Measurements from ENCODE around the gene TRIM28. TPM values are rescaled to one million over a fixed set of nuclear protein-coding genes. Genes with fewer than 3 reads are reported as not detected.

The TRIM28 gene
- total and polyA plus RNA-seq, 2 donors (not counting 1 experiment from before 2014, with no cell fraction given) = 160 to 325 TPM

- Histone ChIP-seq H2AFZ (ENCODE audit: low read length) (no peak overlapping the region), H3K79me2 (ENCODE audit: control insufficient read depth, insufficient read depth, low read length) (peaks cover 26% of the 10 kb centered on the region), H3K4me3 (replicated peaks in 1 of 4; ENCODE audit: control extremely low read depth in 1 of 4, insufficient read depth in 1 of 4, low read depth in 3 of 4, low read length in 4 of 4) (peak overlapping the region; percentile 79 to 89 (median 82)), H3K27me3 (ENCODE audit: control insufficient read depth, insufficient read depth, low read length) (no peaks in the 10 kb centered on the region), H3K9me3 (ENCODE audit: control insufficient read depth, insufficient read depth, low read depth, low read length) (no peaks in the 10 kb centered on the region), H3K36me3 (ENCODE audit: control insufficient read depth, insufficient read depth, low read length) (peaks cover 8% of the 10 kb centered on the region), H3K27ac (ENCODE audit: insufficient read depth, low read length) (peak overlapping the region; percentile 100), H3K9ac (ENCODE audit: insufficient read depth, low read length) (no peak overlapping the region), H3K4me2 (ENCODE audit: extremely low read depth, insufficient read depth, low read length) (peak overlapping the region; percentile 100), H3K4me1 (ENCODE audit: control insufficient read depth, extremely low read depth, insufficient read depth, low read length) (peaks cover 10% of the 10 kb centered on the region), H4K20me1 (ENCODE audit: control insufficient read depth, extremely low read depth, insufficient read depth, low read length) (no peaks in the 10 kb centered on the region)
- TF ChIP-seq CTCF (conservative IDR thresholded peaks at IDR 0.05 in 1 of 2, IDR thresholded peaks at IDR 0.05 in 1 of 2; ENCODE audit: low read depth in 1 of 2, low read length in 2 of 2) (no peak), EZH2 (IDR thresholded peaks at IDR 0.05; ENCODE audit: low read length, missing control alignments) (no peak)
- no peak for DNase-seq (ENCODE audit: low read depth in 2 of 2)
Measured at GRCh38 chr19:58560007-58560887, 16.4 kb downstream of the TRIM28 start.

- TF ChIP-seq CTCF (conservative IDR thresholded peaks at IDR 0.05 in 1 of 2, IDR thresholded peaks at IDR 0.05 in 1 of 2; ENCODE audit: low read depth in 1 of 2, low read length in 2 of 2) (no peak), EZH2 (IDR thresholded peaks at IDR 0.05; ENCODE audit: low read length, missing control alignments) (no peak)
- no peak for DNase-seq (ENCODE audit: low read depth in 2 of 2)
- H3K4me2 ChIP-seq (ENCODE audit: extremely low read depth, insufficient read depth, low read length) = no peak overlapping the region
Measured at GRCh38 chr19:58560921-58561320, 17.1 kb downstream of the TRIM28 start.

GRCh38 chr19:58561373-58562121 is 17.7 kb downstream of the TRIM28 start:
- no peak overlapping the region for H2AFZ ChIP-seq (ENCODE audit: low read length)
- no peak overlapping the region for H3K27ac ChIP-seq (ENCODE audit: insufficient read depth, low read length)
- no peak for TF ChIP-seq EZH2 (IDR thresholded peaks at IDR 0.05; ENCODE audit: low read length, missing control alignments)
- TF ChIP-seq CTCF (conservative IDR thresholded peaks at IDR 0.05 in 1 of 2, IDR thresholded peaks at IDR 0.05 in 1 of 2; ENCODE audit: low read depth in 1 of 2, low read length in 2 of 2) = no peak
- DNase-seq (ENCODE audit: low read depth in 2 of 2) = no peak
- H3K4me2 ChIP-seq (ENCODE audit: extremely low read depth, insufficient read depth, low read length) = peak overlapping the region; percentile 95
- peaks cover 2% of the 10 kb centered on the region for H3K36me3 ChIP-seq (ENCODE audit: control insufficient read depth, insufficient read depth, low read length)
- peaks cover 16% of the 10 kb centered on the region for H3K79me2 ChIP-seq (ENCODE audit: control insufficient read depth, insufficient read depth, low read length)
- no peaks in the 10 kb centered on the region for H3K27me3 ChIP-seq (ENCODE audit: control insufficient read depth, insufficient read depth, low read length)
- H4K20me1 ChIP-seq (ENCODE audit: control insufficient read depth, extremely low read depth, insufficient read depth, low read length) = no peaks in the 10 kb centered on the region
- H3K4me3 ChIP-seq (replicated peaks in 1 of 4; ENCODE audit: control extremely low read depth in 1 of 4, insufficient read depth in 1 of 4, low read depth in 3 of 4, low read length in 4 of 4) = peak overlapping the region in 1 of 4 experiments; percentile 21
- peaks cover 8% of the 10 kb centered on the region for H3K4me1 ChIP-seq (ENCODE audit: control insufficient read depth, extremely low read depth, insufficient read depth, low read length)
- H3K9me3 ChIP-seq (ENCODE audit: control insufficient read depth, insufficient read depth, low read depth, low read length) = no peaks in the 10 kb centered on the region
- no peak overlapping the region for H3K9ac ChIP-seq (ENCODE audit: insufficient read depth, low read length)

More at GRCh38 chr19:58560921-58561320, 17.1 kb downstream of the TRIM28 start:
- Histone ChIP-seq H3K4me3 (replicated peaks in 1 of 4; ENCODE audit: control extremely low read depth in 1 of 4, insufficient read depth in 1 of 4, low read depth in 3 of 4, low read length in 4 of 4) (no peak overlapping the region), H3K9ac (ENCODE audit: insufficient read depth, low read length) (no peak overlapping the region), H4K20me1 (ENCODE audit: control insufficient read depth, extremely low read depth, insufficient read depth, low read length) (no peaks in the 10 kb centered on the region), H3K9me3 (ENCODE audit: control insufficient read depth, insufficient read depth, low read depth, low read length) (no peaks in the 10 kb centered on the region), H2AFZ (ENCODE audit: low read length) (no peak overlapping the region), H3K27ac (ENCODE audit: insufficient read depth, low read length) (no peak overlapping the region), H3K27me3 (ENCODE audit: control insufficient read depth, insufficient read depth, low read length) (no peaks in the 10 kb centered on the region), H3K4me1 (ENCODE audit: control insufficient read depth, extremely low read depth, insufficient read depth, low read length) (peaks cover 8% of the 10 kb centered on the region), H3K36me3 (ENCODE audit: control insufficient read depth, insufficient read depth, low read length) (peaks cover 6% of the 10 kb centered on the region), H3K79me2 (ENCODE audit: control insufficient read depth, insufficient read depth, low read length) (peaks cover 22% of the 10 kb centered on the region)
